HepG2 (cell line): Measurements from ENCODE around the gene RNF5. TPM values are rescaled to one million over a fixed set of nuclear protein-coding genes. Genes with fewer than 3 reads are reported as not detected.
A peak's percentile ranks its signal among the peaks of the same experiment; 100 is the strongest.

Source experiments
- CBFB ChIP-seq: sonication (generic); formaldehyde crosslinking; IDR thresholded peaks from 2 replicates; pipeline ENCODE4 v1.4.0; 2020; ENCODE audit warnings: missing genetic modification reagents
- CEBPG ChIP-seq: IDR thresholded peaks from 2 replicates; pipeline ENCODE4 v1.6.1; 2016
- GATA4 ChIP-seq: sonication (generic); IDR thresholded peaks from 2 replicates; pipeline ENCODE4 v1.6.1; 2016; ENCODE audit warnings: antibody characterized with exemption, low read depth, borderline replicate concordance
- GZF1 ChIP-seq: sonication (generic); formaldehyde crosslinking; IDR thresholded peaks from 2 replicates; pipeline ENCODE4 v1.5.1; 2020; ENCODE audit warnings: mild to moderate bottlenecking, missing genetic modification reagents
- HIC2 ChIP-seq: sonication (generic); formaldehyde crosslinking; IDR thresholded peaks from 2 replicates; pipeline ENCODE4 v1.9.0; 2022; ENCODE audit warnings: low read depth, missing genetic modification reagents
- NAIF1 ChIP-seq: sonication (generic); formaldehyde crosslinking; IDR thresholded peaks from 2 replicates; pipeline ENCODE4 v1.5.0; 2020; ENCODE audit warnings: mild to moderate bottlenecking, missing genetic modification reagents, borderline replicate concordance
- NKX3-1 ChIP-seq: sonication (generic); formaldehyde crosslinking; IDR thresholded peaks from 2 replicates; pipeline ENCODE4 v1.5.0; 2020; ENCODE audit warnings: missing genetic modification reagents
- PLRG1 ChIP-seq: fragments of 450-650 bp; conservative IDR thresholded peaks from 2 replicates; pipeline ENCODE4 v1.6.1; 2016
- RARG ChIP-seq: sonication (generic); formaldehyde crosslinking; IDR thresholded peaks from 2 replicates; pipeline ENCODE4 v1.4.0; 2020; ENCODE audit warnings: low read depth, mild to moderate bottlenecking, missing genetic modification reagents
- RELA ChIP-seq: sonication (generic); formaldehyde crosslinking; IDR thresholded peaks from 2 replicates; pipeline ENCODE4 v1.4.0; 2020; ENCODE audit warnings: missing genetic modification reagents
- RORA ChIP-seq: sonication (generic); formaldehyde crosslinking; IDR thresholded peaks from 2 replicates; pipeline ENCODE4 v1.5.0; 2020; ENCODE audit warnings: mild to moderate bottlenecking, missing genetic modification reagents, moderate library complexity
- THAP9 ChIP-seq: sonication (generic); formaldehyde crosslinking; IDR thresholded peaks from 2 replicates; pipeline ENCODE4; 2020; ENCODE audit warnings: missing genetic modification reagents, mild to moderate bottlenecking, borderline replicate concordance
- ZBTB2 ChIP-seq: sonication (generic); formaldehyde crosslinking; IDR thresholded peaks from 2 replicates; pipeline ENCODE4 v1.8.0; 2022; ENCODE audit warnings: low read depth, missing genetic modification reagents
- ZBTB37 ChIP-seq: sonication (generic); formaldehyde crosslinking; IDR thresholded peaks from 2 replicates; pipeline ENCODE4 v1.4.0; 2020; ENCODE audit warnings: mild to moderate bottlenecking, missing genetic modification reagents
- ZHX1 ChIP-seq: sonication (generic); formaldehyde crosslinking; IDR thresholded peaks from 2 replicates; pipeline ENCODE4 v1.8.1; 2022; ENCODE audit warnings: low read depth, mild to moderate bottlenecking, missing genetic modification reagents
- ZNF224 ChIP-seq: sonication (generic); formaldehyde crosslinking; IDR thresholded peaks from 2 replicates; pipeline ENCODE4 v1.5.0; 2020; ENCODE audit warnings: mild to moderate bottlenecking, missing genetic modification reagents
- ZNF543 ChIP-seq: sonication (generic); formaldehyde crosslinking; IDR thresholded peaks from 2 replicates; pipeline ENCODE4 v1.4.0; 2020; ENCODE audit warnings: mild to moderate bottlenecking, missing genetic modification reagents
- ZNF563 ChIP-seq: sonication (generic); formaldehyde crosslinking; IDR thresholded peaks from 2 replicates; pipeline ENCODE4 v1.8.0; 2022; ENCODE audit warnings: mild to moderate bottlenecking, moderate library complexity, missing genetic modification reagents
- ZNF577 ChIP-seq: sonication (generic); formaldehyde crosslinking; IDR thresholded peaks from 2 replicates; pipeline ENCODE4 v1.4.0; 2020; ENCODE audit warnings: mild to moderate bottlenecking, low read depth, missing genetic modification reagents, borderline replicate concordance
- ZNF75D ChIP-seq: sonication (generic); formaldehyde crosslinking; IDR thresholded peaks from 2 replicates; pipeline ENCODE4 v1.8.1; 2023; ENCODE audit warnings: missing genetic modification reagents, mild to moderate bottlenecking, borderline replicate concordance
- ZNF768 ChIP-seq: sonication (generic); formaldehyde crosslinking; IDR thresholded peaks from 2 replicates; pipeline ENCODE4 v1.4.0; 2020; ENCODE audit warnings: missing genetic modification reagents
- polyA plus RNA-seq, 8 experiments: library from polyadenylated mRNA; depleted of rRNA in 3 of 8; stranded (reverse) in 7 of 8; unstranded in 1 of 8; fragments of >200 nt; fragmentation: Illumina TruSeq in 4 of 8; extraction: Trizol in 4 of 8; gene quantifications; 2 replicates each; pipeline versions ENCODE4 v1.2.1 to v1.2.3, GENCODE V29; 2011 to 2016; ENCODE audit warnings: low read depth in 4 of 8, missing spikeins in 1 of 8, mixed read lengths in 1 of 8; ENCODE audit not compliant: insufficient read depth in 1 of 8
- total RNA-seq, 5 experiments: library from RNA; depleted of rRNA; stranded (reverse); fragments of >200 nt; fragmentation: Illumina TruSeq; extraction: Trizol; gene quantifications; 2 replicates each; pipeline ENCODE4 v1.2.3, GENCODE V29; 2016; ENCODE audit warnings: low read depth in 1 of 5

RNF5 gene
- total and polyA plus RNA-seq, 2 of the 13 experiments (the other 11 are each of a cell fraction or from before 2014, with no cell fraction given) = 98.0 to 131 TPM

GRCh38 chr6:32195652-32195901 lies 17.4 kb downstream of the RNF5 start (continued):
- TF ChIP-seq THAP9 (no peak), PLRG1 (no peak), ZHX1 (no peak), HIC2 (CRISPR knock-in tag) (no peak), GZF1 (CRISPR knock-in tag) (no peak), ZNF563 (CRISPR knock-in tag) (no peak), ZBTB2 (CRISPR knock-in tag) (peak; percentile 93; the same call in 1 of the 2 replicates), RELA (0 out of 2 replicates have a peak, but pooled peaks have one; percentile 24), GATA4 (peak; percentile 2; the same call in 1 of the 2 replicates), ZBTB37 (CRISPR knock-in tag) (no peak), RORA (no peak), ZNF224 (CRISPR knock-in tag) (no peak), CBFB (CRISPR knock-in tag) (peak; percentile 38; the same call in 1 of the 2 replicates), ZNF577 (CRISPR knock-in tag) (no peak), NAIF1 (CRISPR knock-in tag) (0 out of 2 replicates have a peak, but pooled peaks have one; percentile 42), ZNF768 (CRISPR knock-in tag) (no peak), RARG (no peak), ZNF75D (no peak), NKX3-1 (CRISPR knock-in tag) (no peak), CEBPG (CRISPR knock-in tag) (peak; percentile 40; the same call in 1 of the 2 replicates), ZNF543 (CRISPR knock-in tag) (no peak)
